ENCODE results near the gene GRB14. TPM values are rescaled to one million over a fixed set of nuclear protein-coding genes. Genes with fewer than 3 reads are reported as not detected.
A peak's percentile ranks its signal among the peaks of the same experiment; 100 is the strongest.

Gene GRB14
- total RNA-seq, 4 donors from 2014 or later: 3.3 to 4.4 TPM; not detected in 2

GRCh38 chr2:164496421-164496820, 124.9 kb downstream of the GRB14 start:
- H3K36me3 ChIP-seq: no peaks in the 10 kb centered on the region
- no peak overlapping the region for H3K27ac ChIP-seq
- no peaks in the 10 kb centered on the region for H3K27me3 ChIP-seq
- TF ChIP-seq POLR2A (IDR thresholded peaks at IDR 0.05): no peak
- TF ChIP-seq CTCF (IDR thresholded peaks at IDR 0.05): no peak
- intact Hi-C loops (cut with DNase I; ENCODE audit: low total_unique reads): no loop called here
- no peaks in the 10 kb centered on the region for H3K4me1 ChIP-seq
- H3K4me3 ChIP-seq: no peak overlapping the region
- H3K9me3 ChIP-seq: no peaks in the 10 kb centered on the region
- no peak for DNase-seq

- Histone ChIP-seq H3K9me3 (no peaks in the 10 kb centered on the region), H3K4me1 (no peaks in the 10 kb centered on the region), H3K27ac (no peak overlapping the region), H3K27me3 (no peaks in the 10 kb centered on the region), H3K4me3 (no peak overlapping the region), H3K36me3 (no peaks in the 10 kb centered on the region)
- TF ChIP-seq CTCF (IDR thresholded peaks at IDR 0.05): peak in 1 of 4 experiments; percentile 20
- TF ChIP-seq POLR2A (IDR thresholded peaks at IDR 0.05): no peak
- no peak for DNase-seq
- intact Hi-C loops (cut with DNase I; ENCODE audit: low total_unique reads): no loop called here
Observed at GRCh38 chr2:164495491-164496223, 125.6 kb downstream of the GRB14 start.

- no peaks in the 10 kb centered on the region for H3K9me3 ChIP-seq
- H3K27me3 ChIP-seq: no peaks in the 10 kb centered on the region
- H3K4me3 ChIP-seq: no peak overlapping the region
- H3K36me3 ChIP-seq: no peaks in the 10 kb centered on the region
- H3K27ac ChIP-seq: no peak overlapping the region
- DNase-seq: no peak
- intact Hi-C loops (cut with DNase I; ENCODE audit: low total_unique reads): no loop called here
- H3K4me1 ChIP-seq: no peaks in the 10 kb centered on the region
- no peak for TF ChIP-seq POLR2A (IDR thresholded peaks at IDR 0.05)
- TF ChIP-seq CTCF (IDR thresholded peaks at IDR 0.05): no peak
Observed at GRCh38 chr2:164485541-164485940, 135.7 kb downstream of the GRB14 start.

GRCh38 chr2:164479460-164479859, 141.8 kb downstream of the GRB14 start:
- H3K36me3 ChIP-seq: no peaks in the 10 kb centered on the region
- H3K4me1 ChIP-seq: no peaks in the 10 kb centered on the region
- no peak overlapping the region for H3K4me3 ChIP-seq
- no peak for DNase-seq
- no peak overlapping the region for H3K27ac ChIP-seq
- no peaks in the 10 kb centered on the region for H3K27me3 ChIP-seq
- no peaks in the 10 kb centered on the region for H3K9me3 ChIP-seq
- no peak for TF ChIP-seq POLR2A (IDR thresholded peaks at IDR 0.05)
- peak in 3 of 4 experiments; percentile 7 to 33 (median 10) for TF ChIP-seq CTCF (IDR thresholded peaks at IDR 0.05)
- intact Hi-C loops (cut with DNase I; ENCODE audit: low total_unique reads): no loop called here

GRCh38 chr2:164478205-164478604, 143.1 kb downstream of the GRB14 start:
- H3K9me3 ChIP-seq: no peaks in the 10 kb centered on the region
- H3K4me1 ChIP-seq: no peaks in the 10 kb centered on the region
- H3K27ac ChIP-seq: no peak overlapping the region
- no peak overlapping the region for H3K4me3 ChIP-seq
- no peaks in the 10 kb centered on the region for H3K36me3 ChIP-seq
- DNase-seq: no peak
- no peak for TF ChIP-seq POLR2A (IDR thresholded peaks at IDR 0.05)
- no peak for TF ChIP-seq CTCF (IDR thresholded peaks at IDR 0.05)
- intact Hi-C loops (cut with DNase I; ENCODE audit: low total_unique reads): no loop called here
- H3K27me3 ChIP-seq: no peaks in the 10 kb centered on the region

Measured in uterus (tissue), 4 donors.